HEK293 (cell line): ENCODE results near the gene ZNF334.

ENCODE experiments used
- BCL11B ChIP-seq: fragments of 450-650 bp; formaldehyde crosslinking; IDR thresholded peaks from 2 replicates; pipeline ENCODE4 v1.5.1; 2016; ENCODE audit warnings: low read depth, missing biosample characterization, missing genetic modification characterization
- CTCF ChIP-seq: fragments of 450-650 bp; formaldehyde crosslinking; IDR thresholded peaks from 2 replicates; pipeline ENCODE4 v1.5.1; 2016; ENCODE audit warnings: missing biosample characterization, missing genetic modification characterization
- TCF7L2 ChIP-seq: IDR thresholded peaks from 2 replicates; pipeline ENCODE4 v1.6.1; 2011; ENCODE audit warnings: low read depth, mild to moderate bottlenecking, inconsistent platforms, low read length, moderate library complexity, borderline replicate concordance
- ZNF121 ChIP-seq: fragments of 450-650 bp; formaldehyde crosslinking; IDR thresholded peaks from 2 replicates; pipeline ENCODE4 v1.5.1; 2016; ENCODE audit warnings: missing biosample characterization, missing genetic modification characterization
- ZNF26 ChIP-seq: fragments of 450-650 bp; formaldehyde crosslinking; IDR thresholded peaks from 2 replicates; pipeline ENCODE4 v1.5.1; 2016; ENCODE audit warnings: missing biosample characterization, missing genetic modification characterization
- ZNF362 ChIP-seq: fragments of 450-650 bp; formaldehyde crosslinking; IDR thresholded peaks from 2 replicates; pipeline ENCODE4 v1.5.1; 2016; ENCODE audit warnings: missing biosample characterization, missing genetic modification characterization
- ZNF510 ChIP-seq: fragments of 450-650 bp; formaldehyde crosslinking; IDR thresholded peaks from 2 replicates; pipeline ENCODE4 v1.5.1; 2018; ENCODE audit warnings: mild to moderate bottlenecking, missing genetic modification characterization, missing biosample characterization; ENCODE audit not compliant: insufficient replicate concordance
- ZNF747 ChIP-seq: fragments of 450-650 bp; formaldehyde crosslinking; IDR thresholded peaks from 2 replicates; pipeline ENCODE4 v1.5.1; 2016; ENCODE audit warnings: missing biosample characterization, missing genetic modification characterization

- no peak for TF ChIP-seq CTCF (tag by site-specific recombination)
- TF ChIP-seq ZNF747 (tag by site-specific recombination) = no peak
- no peak for TF ChIP-seq ZNF121 (tag by site-specific recombination)
- no peak for TF ChIP-seq ZNF362
- no peak for TF ChIP-seq ZNF510 (tag by site-specific recombination)
- no peak for TF ChIP-seq TCF7L2
- TF ChIP-seq ZNF26 (tag by site-specific recombination) = no peak
- TF ChIP-seq BCL11B (tag by site-specific recombination) = no peak
These were observed 5.5 kb downstream of the ZNF334 start for GRCh38 chr20:46507760-46508407.
